Mucosa of rectum (tissue), 2 donors: ENCODE results near the gene NKX6-1.
A peak's percentile ranks its signal among the peaks of the same experiment; 100 is the strongest.

Source experiments
- H3K27ac ChIP-seq, 2 donors: one replicate each; pipeline ENCODE4 v1.7.0; 2013; ENCODE audit warnings: inconsistent platforms in 2 of 2, low read depth in 2 of 2, low read length in 2 of 2
- H3K27me3 ChIP-seq, 2 donors: one replicate each; pipeline ENCODE4 v1.7.0; 2013; ENCODE audit warnings: low read length in 2 of 2; ENCODE audit not compliant: control insufficient read depth in 2 of 2, insufficient read depth in 2 of 2
- H3K36me3 ChIP-seq, 2 donors: one replicate each; pipeline ENCODE4 v1.7.0; 2013; ENCODE audit warnings: low read length in 2 of 2; ENCODE audit not compliant: control insufficient read depth in 2 of 2, insufficient read depth in 2 of 2
- H3K4me1 ChIP-seq, 2 donors: one replicate each; pipeline ENCODE4 v1.7.0; 2013; ENCODE audit warnings: low read length in 2 of 2, mild to moderate bottlenecking in 1 of 2; ENCODE audit not compliant: control insufficient read depth in 2 of 2, insufficient read depth in 2 of 2
- H3K4me3 ChIP-seq, 2 donors: one replicate each; pipeline ENCODE4 v1.7.0; 2013; ENCODE audit warnings: low read length in 2 of 2
- H3K9ac ChIP-seq, 2 donors: one replicate each; pipeline ENCODE4 v1.7.0; 2013; ENCODE audit warnings: low read length in 2 of 2, low read depth in 1 of 2, mild to moderate bottlenecking in 1 of 2
- H3K9me3 ChIP-seq, 2 donors: one replicate each; pipeline ENCODE4 v1.7.0; 2013; ENCODE audit warnings: low read length in 2 of 2; ENCODE audit not compliant: control insufficient read depth in 2 of 2
- donor health status: healthy.
- donor health status: Normal muscosa, but diverticular disease.

NKX6-1 gene

DNA sequence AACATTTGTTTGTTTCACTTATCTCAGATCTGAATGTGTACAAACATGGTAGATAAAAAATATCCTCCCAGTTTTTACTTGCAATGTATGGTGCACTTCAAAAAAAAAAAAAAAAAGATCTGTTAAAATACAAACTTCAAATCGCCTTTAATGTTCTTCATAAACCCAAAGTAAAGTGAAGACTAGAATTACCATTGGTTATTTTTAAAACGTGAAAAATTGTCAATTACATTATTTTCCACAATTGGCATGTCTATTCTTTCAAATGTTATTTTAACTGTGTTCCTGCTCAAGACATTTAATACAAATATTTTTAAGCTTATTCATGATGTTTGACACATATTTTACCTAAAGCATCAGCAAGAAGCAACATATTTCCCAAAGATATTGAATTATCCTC is 5.0 kb downstream of the NKX6-1 start:
- no peak overlapping the region for H3K9ac ChIP-seq
- no peaks in the 10 kb centered on the region for H3K9me3 ChIP-seq
- no peaks in the 10 kb centered on the region for H3K36me3 ChIP-seq
- H3K27ac ChIP-seq: no peak overlapping the region
- peaks cover 75 to 85% of the 10 kb centered on the region in 2 donors for H3K27me3 ChIP-seq
- no peak overlapping the region for H3K4me3 ChIP-seq
- peaks cover 1 to 18% of the 10 kb centered on the region in 2 donors for H3K4me1 ChIP-seq

DNA sequence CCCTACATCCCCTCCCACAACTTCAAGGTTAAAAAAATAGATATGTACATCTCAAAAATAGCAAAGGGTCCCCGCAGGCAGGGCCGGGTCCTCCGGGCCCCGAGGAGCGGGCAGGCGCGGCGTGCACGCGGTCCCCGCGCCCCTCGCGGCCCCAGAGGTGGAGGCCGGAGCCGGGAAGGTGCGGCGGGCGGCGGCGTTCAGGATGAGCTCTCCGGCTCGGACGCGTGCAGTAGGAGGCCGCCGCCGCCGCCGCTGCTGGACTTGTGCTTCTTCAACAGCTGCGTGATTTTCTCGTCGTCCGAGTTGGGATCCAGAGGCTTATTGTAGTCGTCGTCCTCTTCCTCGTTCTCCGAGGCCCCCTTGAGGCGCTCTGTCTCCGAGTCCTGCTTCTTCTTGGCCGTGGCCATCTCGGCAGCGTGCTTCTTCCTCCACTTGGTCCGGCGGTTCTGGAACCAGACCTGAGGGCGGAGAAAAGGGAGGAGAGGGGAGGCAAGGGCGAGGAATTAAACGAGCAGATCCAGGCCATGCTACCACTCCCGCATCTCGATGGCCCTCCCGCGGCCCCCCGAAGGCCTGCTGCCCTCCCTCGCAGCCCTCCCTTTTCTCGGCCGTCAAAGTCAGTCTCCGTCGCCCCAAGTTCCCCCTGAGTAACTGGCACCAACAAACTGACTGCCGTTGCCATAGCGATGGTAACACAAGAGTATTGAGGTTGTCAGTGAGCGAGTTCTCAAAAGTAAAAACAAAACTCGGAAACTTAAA is 5.8 kb downstream of the NKX6-1 start:
- H3K9me3 ChIP-seq: no peaks in the 10 kb centered on the region
- H3K27me3 ChIP-seq: peaks cover 70 to 82% of the 10 kb centered on the region in 2 donors
- no peak overlapping the region for H3K27ac ChIP-seq
- no peak overlapping the region for H3K4me3 ChIP-seq
- H3K4me1 ChIP-seq: peaks cover 0 to 15% of the 10 kb centered on the region in 2 donors
- H3K36me3 ChIP-seq: no peaks in the 10 kb centered on the region
- no peak overlapping the region for H3K9ac ChIP-seq

DNA sequence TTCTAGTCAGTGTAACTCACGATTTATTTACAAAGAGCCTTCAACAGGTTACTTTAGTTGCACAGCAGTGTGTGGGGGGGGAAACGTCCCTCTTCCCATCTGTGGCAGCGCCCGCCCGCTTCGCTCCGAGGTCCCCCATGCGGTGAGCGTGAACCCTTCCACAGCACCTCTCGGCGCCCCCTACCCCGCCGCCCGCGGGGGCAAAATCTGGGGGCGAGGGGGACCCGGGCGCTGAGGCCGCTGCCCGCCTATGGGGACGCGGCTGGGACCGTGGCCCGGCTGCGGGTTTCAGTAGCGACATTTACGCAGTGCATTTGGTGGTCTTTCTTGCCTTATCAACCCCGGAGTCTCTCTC is 6.4 kb downstream of the NKX6-1 start:
- Histone ChIP-seq H3K4me1 (peaks cover 0 to 9% of the 10 kb centered on the region in 2 donors), H3K27me3 (peaks cover 69 to 81% of the 10 kb centered on the region in 2 donors), H3K36me3 (no peaks in the 10 kb centered on the region), H3K4me3 (no peak overlapping the region), H3K27ac (no peak overlapping the region), H3K9me3 (no peaks in the 10 kb centered on the region), H3K9ac (no peak overlapping the region)

DNA sequence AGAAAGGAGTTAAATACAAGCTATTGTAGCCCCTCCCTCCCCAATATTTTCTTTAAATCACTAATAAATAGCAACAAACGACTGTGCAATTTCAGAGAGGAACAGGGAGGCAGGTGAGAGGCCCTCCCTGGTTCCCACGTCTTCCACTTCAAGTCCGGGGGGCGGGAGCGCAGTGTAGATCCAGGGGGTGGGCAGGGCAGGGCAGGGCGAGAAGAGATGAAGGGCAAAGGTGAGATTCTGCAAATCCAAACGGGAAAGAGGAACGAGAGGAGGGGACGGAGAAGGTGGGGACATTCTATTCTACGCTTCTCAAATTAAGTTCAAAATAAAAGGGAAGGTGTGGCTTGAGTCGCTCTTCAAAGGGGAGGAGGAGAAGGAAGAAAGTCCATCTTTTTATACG is 6.8 kb downstream of the NKX6-1 start:
- Histone ChIP-seq H3K9ac (no peak overlapping the region), H3K4me1 (peaks cover 0 to 8% of the 10 kb centered on the region in 2 donors), H3K4me3 (no peak overlapping the region), H3K27me3 (peaks cover 68 to 79% of the 10 kb centered on the region in 2 donors), H3K9me3 (no peaks in the 10 kb centered on the region), H3K27ac (no peak overlapping the region), H3K36me3 (no peaks in the 10 kb centered on the region)

DNA sequence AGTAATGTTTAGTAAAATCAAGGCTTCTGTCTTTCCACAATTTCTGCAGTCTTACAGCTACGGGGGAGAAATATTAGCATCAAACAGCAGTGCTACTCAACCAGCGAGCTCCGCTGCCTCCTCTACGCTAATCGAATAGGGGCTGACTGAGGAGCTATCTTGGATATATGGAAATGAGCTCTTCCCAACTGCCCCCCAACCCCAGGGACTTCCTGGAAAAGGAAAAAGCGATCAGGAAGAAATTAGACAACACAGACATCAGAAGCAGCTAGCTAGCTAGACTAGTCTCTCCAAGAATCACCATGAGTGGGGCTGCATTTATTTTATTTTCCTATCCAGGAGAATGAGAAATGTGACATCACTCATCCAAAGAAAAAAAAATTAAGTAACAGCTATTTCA is 7.6 kb downstream of the NKX6-1 start:
- H3K4me1 ChIP-seq: peaks cover 0 to 5% of the 10 kb centered on the region in 2 donors
- peaks cover 60 to 71% of the 10 kb centered on the region in 2 donors for H3K27me3 ChIP-seq
- no peak overlapping the region for H3K9ac ChIP-seq
- H3K27ac ChIP-seq: no peak overlapping the region
- no peak overlapping the region for H3K4me3 ChIP-seq
- no peaks in the 10 kb centered on the region for H3K36me3 ChIP-seq
- no peaks in the 10 kb centered on the region for H3K9me3 ChIP-seq

DNA sequence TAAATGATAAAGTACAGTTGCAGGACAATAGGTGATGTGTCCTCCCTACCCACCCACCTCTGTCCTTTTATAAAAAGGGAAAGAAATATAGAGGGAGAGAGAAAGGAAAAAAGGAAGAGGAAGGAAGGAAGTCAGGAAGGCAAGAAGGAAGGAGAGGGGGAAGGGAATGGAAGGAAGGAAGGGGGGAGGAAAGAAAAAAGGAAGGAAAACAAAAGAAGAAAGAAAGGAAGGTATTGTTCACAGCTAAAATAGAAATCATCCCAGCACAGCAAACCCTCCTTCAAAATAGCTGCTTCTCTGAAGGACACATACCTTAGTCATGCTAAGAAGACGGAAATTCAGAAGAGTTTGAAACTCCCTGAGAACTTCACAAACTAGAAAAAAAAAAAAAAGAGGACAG is 8.4 kb downstream of the NKX6-1 start:
- no peaks in the 10 kb centered on the region for H3K9me3 ChIP-seq
- H3K27ac ChIP-seq: no peak overlapping the region
- H3K9ac ChIP-seq: no peak overlapping the region
- no peak overlapping the region for H3K4me3 ChIP-seq
- peaks cover 58 to 71% of the 10 kb centered on the region in 2 donors for H3K27me3 ChIP-seq
- H3K36me3 ChIP-seq: no peaks in the 10 kb centered on the region
- peaks cover 0 to 5% of the 10 kb centered on the region in 2 donors for H3K4me1 ChIP-seq

DNA sequence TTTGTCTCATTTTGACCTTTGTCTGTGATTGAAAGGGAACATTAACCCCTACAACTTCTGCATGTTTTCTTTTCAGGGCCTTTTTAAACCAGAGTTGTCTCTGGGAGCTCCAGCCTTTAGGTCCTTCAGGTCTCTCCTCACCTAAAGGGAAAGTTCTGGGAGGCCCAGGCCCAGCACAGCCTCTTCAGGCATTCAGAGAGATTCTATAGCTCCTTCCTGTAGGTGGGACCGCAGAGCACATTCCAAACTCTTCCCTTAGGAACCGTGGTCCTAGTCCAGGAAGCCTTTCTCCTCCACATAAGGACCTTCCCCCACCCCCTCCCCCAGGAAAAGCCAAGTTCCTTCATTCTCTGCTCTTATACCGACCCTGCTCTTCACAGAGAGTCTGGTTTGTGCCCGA is 14.9 kb downstream of the NKX6-1 start:
- no peaks in the 10 kb centered on the region for H3K9me3 ChIP-seq

DNA sequence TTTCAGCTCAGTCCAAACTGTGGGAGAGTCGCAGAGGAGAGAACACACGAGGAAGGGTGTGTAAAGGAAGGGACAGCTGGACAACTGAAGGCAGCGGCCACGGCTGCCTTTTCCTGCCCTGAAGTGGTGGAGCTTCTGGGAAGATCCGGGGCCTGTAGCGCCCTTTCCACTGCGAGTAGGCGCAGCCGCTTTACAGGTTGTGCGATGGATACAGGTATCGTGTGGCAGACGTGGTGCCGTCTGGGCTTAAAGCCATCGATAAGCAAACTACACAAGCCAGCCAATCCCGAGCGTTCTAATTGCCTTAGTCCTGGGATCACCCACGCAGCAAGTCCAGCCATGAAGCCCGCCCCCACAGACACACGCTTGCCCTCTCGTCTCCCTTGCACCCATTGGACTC is 15.4 kb downstream of the NKX6-1 start:
- H3K27me3 ChIP-seq: peaks cover 49 to 64% of the 10 kb centered on the region in 2 donors
- peaks cover 3 to 7% of the 10 kb centered on the region in 2 donors for H3K4me1 ChIP-seq
- H3K36me3 ChIP-seq: no peaks in the 10 kb centered on the region
- no peaks in the 10 kb centered on the region for H3K9me3 ChIP-seq
- no peak overlapping the region for H3K4me3 ChIP-seq
- H3K27ac ChIP-seq: no peak overlapping the region
- H3K9ac ChIP-seq: no peak overlapping the region

More for the DNA sequence above, 14.9 kb downstream of the NKX6-1 start:
- no peak overlapping the region for H3K9ac ChIP-seq
- H3K27me3 ChIP-seq: peaks cover 49 to 64% of the 10 kb centered on the region in 2 donors
- no peaks in the 10 kb centered on the region for H3K36me3 ChIP-seq
- no peak overlapping the region for H3K27ac ChIP-seq
- peaks cover 3 to 7% of the 10 kb centered on the region in 2 donors for H3K4me1 ChIP-seq
- H3K4me3 ChIP-seq: no peak overlapping the region

DNA sequence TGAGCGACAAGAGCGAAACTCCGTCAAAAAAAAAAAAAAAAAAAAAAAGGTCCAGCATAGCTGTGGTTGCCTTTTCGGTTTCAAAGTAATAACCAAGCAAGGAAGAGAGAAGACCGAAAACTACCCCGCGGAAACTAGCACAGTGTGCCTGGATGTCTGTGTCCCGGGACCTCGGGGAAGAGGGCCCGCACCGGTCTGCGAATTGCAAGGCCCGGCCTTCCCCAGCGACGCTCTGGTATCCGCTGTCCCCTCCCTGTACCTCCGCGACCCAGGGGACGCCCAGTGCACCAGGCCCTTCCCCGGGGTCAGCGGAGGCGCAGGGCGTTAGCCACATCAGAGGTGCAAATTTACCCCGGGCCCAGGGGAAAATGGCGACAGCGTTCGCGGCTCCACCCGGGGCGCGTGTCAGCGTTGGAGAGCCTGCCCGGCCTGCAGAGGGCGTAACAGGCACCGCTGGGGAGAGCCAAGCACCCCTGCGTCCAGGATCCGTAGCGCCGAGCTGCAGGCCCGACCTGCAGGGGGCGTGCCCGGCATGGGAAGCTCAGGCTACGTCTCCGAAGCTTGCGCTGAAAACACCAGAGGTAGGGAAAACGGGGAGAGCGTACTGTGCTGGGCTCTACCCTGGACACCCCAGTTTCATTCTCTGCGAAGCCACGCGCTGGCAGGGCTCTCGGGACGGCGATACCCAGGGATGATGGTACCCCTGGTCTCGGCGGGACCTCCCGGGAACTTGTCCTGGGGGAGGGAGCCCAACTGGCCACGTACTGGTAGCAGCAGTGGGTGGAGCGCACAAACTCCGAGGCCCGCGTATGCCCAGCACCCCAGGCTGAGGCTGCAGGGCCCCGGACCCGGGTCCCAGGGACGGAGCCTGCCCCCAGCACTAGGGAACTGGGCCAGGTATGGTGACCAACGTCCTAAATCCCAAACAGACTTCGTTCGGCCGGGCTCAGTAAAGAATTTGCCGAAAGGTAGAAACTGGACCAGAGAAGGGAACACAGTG is 16.2 kb downstream of the NKX6-1 start:
- Histone ChIP-seq H3K4me3 (peak overlapping the region in 1 of 2 donors; percentile 55), H3K4me1 (peaks cover 3 to 7% of the 10 kb centered on the region in 2 donors), H3K27me3 (peaks cover 44 to 58% of the 10 kb centered on the region in 2 donors), H3K9me3 (no peaks in the 10 kb centered on the region), H3K9ac (no peak overlapping the region), H3K36me3 (no peaks in the 10 kb centered on the region), H3K27ac (no peak overlapping the region)

DNA sequence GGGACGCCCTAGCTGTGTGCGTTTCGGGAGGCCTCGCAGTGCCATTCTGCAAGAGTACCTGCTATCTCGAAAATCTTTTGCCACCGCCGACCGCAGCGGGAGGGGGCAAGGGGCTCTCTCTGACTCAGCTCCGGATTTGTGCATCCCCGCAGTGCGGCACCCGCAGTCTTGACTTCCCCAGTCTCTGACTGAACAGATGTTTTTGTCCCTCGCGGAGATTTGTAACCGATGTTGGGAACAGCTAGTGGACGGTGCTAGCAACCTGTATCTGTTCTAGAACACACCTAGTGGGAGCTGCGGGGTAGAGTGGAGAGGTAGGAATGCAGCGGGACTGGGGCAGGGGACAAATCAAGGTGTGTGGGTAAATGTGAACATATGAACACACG is 17.2 kb downstream of the NKX6-1 start:
- H3K4me1 ChIP-seq: peaks cover 3 to 7% of the 10 kb centered on the region in 2 donors
- peak overlapping the region in 1 of 2 donors; percentile 13 for H3K4me3 ChIP-seq
- no peaks in the 10 kb centered on the region for H3K36me3 ChIP-seq
- H3K27ac ChIP-seq: no peak overlapping the region
- peaks cover 44 to 58% of the 10 kb centered on the region in 2 donors for H3K27me3 ChIP-seq
- no peak overlapping the region for H3K9ac ChIP-seq
- H3K9me3 ChIP-seq: no peaks in the 10 kb centered on the region
